H7 (cell line): Measurements from ENCODE around the gene STXBP6. TPM values are rescaled to one million over a fixed set of nuclear protein-coding genes. Genes with fewer than 3 reads are reported as not detected.

Experiments
- DNase-seq: peaks from one replicate; pipeline ENCODE4 v3.0.0; 2012
- H3K27me3 ChIP-seq: 2 replicates; pipeline ENCODE4 v1.6.0; 2011; ENCODE audit warnings: mild to moderate bottlenecking, low read length; ENCODE audit not compliant: control insufficient read depth, insufficient read depth
- H3K36me3 ChIP-seq: replicated peaks from 2 replicates; pipeline ENCODE4 v1.5.1; 2011; ENCODE audit warnings: low read length; ENCODE audit not compliant: control insufficient read depth, insufficient read depth
- H3K4me3 ChIP-seq: 2 replicates; pipeline ENCODE4 v1.5.1; 2011; ENCODE audit warnings: low read depth, mild to moderate bottlenecking, control low read depth, low read length, moderate library complexity; ENCODE audit not compliant: insufficient read depth
- total RNA-seq: library from RNA; depleted of rRNA; stranded (reverse); fragments of >200 nt; shearing (Covaris generic); gene quantifications from 2 replicates; pipeline ENCODE4 v1.2.3, GENCODE V29; 2014

The STXBP6 gene
- total RNA-seq, 1 experiment from 2014 or later, result 1.0 TPM

- no peak for DNase-seq
- H3K4me3 ChIP-seq, result no peak overlapping the region
- no peaks in the 10 kb centered on the region for H3K36me3 ChIP-seq
- H3K27me3 ChIP-seq, result no peaks in the 10 kb centered on the region
These were observed 164.5 kb downstream of the STXBP6 start for GRCh38 chr14:24885410-24885913.

GRCh38 chr14:24883576-24883975 is 166.4 kb downstream of the STXBP6 start:
- Histone ChIP-seq H3K36me3 (no peaks in the 10 kb centered on the region), H3K4me3 (no peak overlapping the region), H3K27me3 (no peaks in the 10 kb centered on the region)
- DNase-seq, result no peak

- no peak overlapping the region for H3K4me3 ChIP-seq
- no peak for DNase-seq
- no peaks in the 10 kb centered on the region for H3K36me3 ChIP-seq
- no peaks in the 10 kb centered on the region for H3K27me3 ChIP-seq
These were observed 168.6 kb downstream of the STXBP6 start for GRCh38 chr14:24881116-24881893.

GRCh38 chr14:24880689-24881088 is 169.3 kb downstream of the STXBP6 start:
- no peak overlapping the region for H3K4me3 ChIP-seq
- no peak for DNase-seq
- H3K36me3 ChIP-seq, result no peaks in the 10 kb centered on the region
- H3K27me3 ChIP-seq, result no peaks in the 10 kb centered on the region

- Histone ChIP-seq H3K36me3 (no peaks in the 10 kb centered on the region), H3K4me3 (no peak overlapping the region), H3K27me3 (no peaks in the 10 kb centered on the region)
- DNase-seq, result no peak
These were observed 170.1 kb downstream of the STXBP6 start for GRCh38 chr14:24879661-24880386.

GRCh38 chr14:24876996-24877395 is 173.0 kb downstream of the STXBP6 start:
- no peak overlapping the region for H3K4me3 ChIP-seq
- H3K27me3 ChIP-seq, result no peaks in the 10 kb centered on the region
- DNase-seq, result no peak
- no peaks in the 10 kb centered on the region for H3K36me3 ChIP-seq

GRCh38 chr14:24875991-24876878 is 173.7 kb downstream of the STXBP6 start:
- H3K27me3 ChIP-seq, result no peaks in the 10 kb centered on the region
- no peak overlapping the region for H3K4me3 ChIP-seq
- no peak for DNase-seq
- no peaks in the 10 kb centered on the region for H3K36me3 ChIP-seq

- H3K27me3 ChIP-seq, result no peaks in the 10 kb centered on the region
- H3K36me3 ChIP-seq, result no peaks in the 10 kb centered on the region
- no peak for DNase-seq
- H3K4me3 ChIP-seq, result no peak overlapping the region
These were observed 174.6 kb downstream of the STXBP6 start for GRCh38 chr14:24875203-24875838.

GRCh38 chr14:24874514-24875202 is 175.3 kb downstream of the STXBP6 start:
- no peak overlapping the region for H3K4me3 ChIP-seq
- DNase-seq, result no peak

GRCh38 chr14:24873551-24873950 is 176.4 kb downstream of the STXBP6 start:
- DNase-seq, result no peak
- no peaks in the 10 kb centered on the region for H3K36me3 ChIP-seq
- H3K27me3 ChIP-seq, result no peaks in the 10 kb centered on the region
- no peak overlapping the region for H3K4me3 ChIP-seq

More at GRCh38 chr14:24874514-24875202, 175.3 kb downstream of the STXBP6 start:
- Histone ChIP-seq H3K27me3 (no peaks in the 10 kb centered on the region), H3K36me3 (no peaks in the 10 kb centered on the region)

- H3K4me3 ChIP-seq, result no peak overlapping the region
- no peaks in the 10 kb centered on the region for H3K36me3 ChIP-seq
- H3K27me3 ChIP-seq, result no peaks in the 10 kb centered on the region
- DNase-seq, result no peak
These were observed 178.8 kb downstream of the STXBP6 start for GRCh38 chr14:24870949-24871701.

GRCh38 chr14:24868389-24868788 is 181.6 kb downstream of the STXBP6 start:
- DNase-seq, result no peak
- H3K4me3 ChIP-seq, result no peak overlapping the region

GRCh38 chr14:24866067-24866639 is 183.8 kb downstream of the STXBP6 start:
- DNase-seq, result no peak
- H3K4me3 ChIP-seq, result no peak overlapping the region
- H3K36me3 ChIP-seq, result no peaks in the 10 kb centered on the region
- no peaks in the 10 kb centered on the region for H3K27me3 ChIP-seq

More at GRCh38 chr14:24868389-24868788, 181.6 kb downstream of the STXBP6 start:
- Histone ChIP-seq H3K36me3 (no peaks in the 10 kb centered on the region), H3K27me3 (no peaks in the 10 kb centered on the region)
